Prostate gland (tissue), 2 donors: ENCODE measurements around the gene NETO2.

ENCODE experiments used
- CTCF ChIP-seq, 4 experiments: fragments of 200-600 bp in 2 of 4; fragments of 450-650 bp in 2 of 4; sonication (generic) in 2 of 4; IDR thresholded peaks; 1 replicate in 3 of 4; 2 replicates in 1 of 4; pipeline ENCODE4 v1.5.1; 2016 to 2019; ENCODE audit warnings: antibody characterized with exemption in 4 of 4, mild to moderate bottlenecking in 2 of 4, moderate library complexity in 2 of 4
- POLR2A ChIP-seq: fragments of 450-650 bp; IDR thresholded peaks from one replicate; pipeline ENCODE4 v1.6.1; 2016; ENCODE audit warnings: antibody characterized with exemption, mild to moderate bottlenecking
- POLR2AphosphoS5 ChIP-seq: sonication (generic); formaldehyde crosslinking; IDR thresholded peaks from one replicate; pipeline ENCODE4 v1.6.1; 2017; ENCODE audit warnings: antibody characterized with exemption

GRCh38 chr16:47142486-47142820 lies 1.3 kb downstream of the NETO2 start:
- no peak for TF ChIP-seq POLR2AphosphoS5
- no peak for TF ChIP-seq CTCF (IDR thresholded peaks at IDR 0.05)
- TF ChIP-seq POLR2A, result no peak
